HepG2 (cell line): Measurements from ENCODE around the gene CDC26. TPM values are rescaled to one million over a fixed set of nuclear protein-coding genes. Genes with fewer than 3 reads are reported as not detected.

Experiments
- AHR ChIP-seq: IDR thresholded peaks from 2 replicates; pipeline ENCODE4 v1.6.1; 2018; ENCODE audit warnings: missing genetic modification reagents, missing compliant biosample characterization
- ATM ChIP-seq: fragments of 450-650 bp; IDR thresholded peaks from 2 replicates; pipeline ENCODE4 v1.7.1; 2017; ENCODE audit warnings: mild to moderate bottlenecking, borderline replicate concordance
- CEBPG ChIP-seq: IDR thresholded peaks from 2 replicates; pipeline ENCODE4 v1.6.1; 2016
- EEA1 ChIP-seq: sonication (generic); formaldehyde crosslinking; IDR thresholded peaks from 2 replicates; pipeline ENCODE4 v1.5.1; 2020; ENCODE audit warnings: mild to moderate bottlenecking, missing genetic modification reagents, borderline replicate concordance
- HDAC1 ChIP-seq: sonication (generic); formaldehyde crosslinking; IDR thresholded peaks from 2 replicates; pipeline ENCODE4 v1.5.1; 2020; ENCODE audit warnings: mild to moderate bottlenecking, missing genetic modification reagents
- KLF6 ChIP-seq: IDR thresholded peaks from 2 replicates; pipeline ENCODE4 v1.8.0; 2016; ENCODE audit warnings: missing biosample characterization, missing genetic modification reagents
- LCORL ChIP-seq, 2 experiments: fragments of 450-650 bp in 1 of 2; sonication (generic) in 1 of 2; formaldehyde crosslinking in 1 of 2; IDR thresholded peaks; 2 replicates each; pipeline versions ENCODE4 v1.5.0 to v1.6.1; 2017 to 2020; ENCODE audit warnings: antibody characterized with exemption in 1 of 2, missing genetic modification reagents in 1 of 2
- SP1 ChIP-seq, 2 experiments: fragments of 450-650 bp in 1 of 2; sonication (generic) in 1 of 2; formaldehyde crosslinking in 1 of 2; IDR thresholded peaks; 2 replicates each; pipeline versions ENCODE4 v1.4.0 to v1.6.1; 2016 to 2020; ENCODE audit warnings: missing genetic modification reagents in 1 of 2
- TMF1 ChIP-seq: sonication (generic); formaldehyde crosslinking; IDR thresholded peaks from 2 replicates; pipeline ENCODE4 v1.8.1; 2022; ENCODE audit warnings: low read depth, missing genetic modification reagents
- ZC3H13 ChIP-seq: sonication (generic); formaldehyde crosslinking; IDR thresholded peaks from 2 replicates; pipeline ENCODE4 v1.8.1; 2023; ENCODE audit warnings: mild to moderate bottlenecking, missing genetic modification reagents, moderate library complexity
- ZNF282 ChIP-seq: fragments of 450-650 bp; IDR thresholded peaks from 2 replicates; pipeline ENCODE4 v1.6.1; 2018; ENCODE audit not compliant: partially characterized antibody
- polyA plus RNA-seq, 8 experiments: library from polyadenylated mRNA; depleted of rRNA in 3 of 8; stranded (reverse) in 7 of 8; unstranded in 1 of 8; fragments of >200 nt; fragmentation: Illumina TruSeq in 4 of 8; extraction: Trizol in 4 of 8; gene quantifications; 2 replicates each; pipeline versions ENCODE4 v1.2.1 to v1.2.3, GENCODE V29; 2011 to 2016; ENCODE audit warnings: low read depth in 4 of 8, missing spikeins in 1 of 8, mixed read lengths in 1 of 8; ENCODE audit not compliant: insufficient read depth in 1 of 8
- total RNA-seq, 5 experiments: library from RNA; depleted of rRNA; stranded (reverse); fragments of >200 nt; fragmentation: Illumina TruSeq; extraction: Trizol; gene quantifications; 2 replicates each; pipeline ENCODE4 v1.2.3, GENCODE V29; 2016; ENCODE audit warnings: low read depth in 1 of 5
- TF ChIP-seq, protein P1 (sequence below): sonication (generic); formaldehyde crosslinking; IDR thresholded peaks from 2 replicates; pipeline ENCODE4 v1.4.0; 2020; ENCODE audit warnings: low read depth, missing genetic modification reagents
- TF ChIP-seq, protein P2 (sequence below): sonication (generic); formaldehyde crosslinking; IDR thresholded peaks from 2 replicates; pipeline ENCODE4 v1.4.0; 2020; ENCODE audit warnings: missing genetic modification reagents, borderline replicate concordance
- TF ChIP-seq, protein P3 (sequence below), 2 experiments: IDR thresholded peaks; 2 replicates each; pipeline ENCODE4 v1.6.1; 2011 to 2012; ENCODE audit warnings: low read length in 2 of 2, borderline replicate concordance in 1 of 2, low read depth in 1 of 2, mild to moderate bottlenecking in 1 of 2, moderate library complexity in 1 of 2

Gene CDC26
- total and polyA plus RNA-seq, 2 of the 13 experiments (the other 11 are each of a cell fraction or from before 2014, with no cell fraction given), result 26.6 to 57.9 TPM

DNA sequence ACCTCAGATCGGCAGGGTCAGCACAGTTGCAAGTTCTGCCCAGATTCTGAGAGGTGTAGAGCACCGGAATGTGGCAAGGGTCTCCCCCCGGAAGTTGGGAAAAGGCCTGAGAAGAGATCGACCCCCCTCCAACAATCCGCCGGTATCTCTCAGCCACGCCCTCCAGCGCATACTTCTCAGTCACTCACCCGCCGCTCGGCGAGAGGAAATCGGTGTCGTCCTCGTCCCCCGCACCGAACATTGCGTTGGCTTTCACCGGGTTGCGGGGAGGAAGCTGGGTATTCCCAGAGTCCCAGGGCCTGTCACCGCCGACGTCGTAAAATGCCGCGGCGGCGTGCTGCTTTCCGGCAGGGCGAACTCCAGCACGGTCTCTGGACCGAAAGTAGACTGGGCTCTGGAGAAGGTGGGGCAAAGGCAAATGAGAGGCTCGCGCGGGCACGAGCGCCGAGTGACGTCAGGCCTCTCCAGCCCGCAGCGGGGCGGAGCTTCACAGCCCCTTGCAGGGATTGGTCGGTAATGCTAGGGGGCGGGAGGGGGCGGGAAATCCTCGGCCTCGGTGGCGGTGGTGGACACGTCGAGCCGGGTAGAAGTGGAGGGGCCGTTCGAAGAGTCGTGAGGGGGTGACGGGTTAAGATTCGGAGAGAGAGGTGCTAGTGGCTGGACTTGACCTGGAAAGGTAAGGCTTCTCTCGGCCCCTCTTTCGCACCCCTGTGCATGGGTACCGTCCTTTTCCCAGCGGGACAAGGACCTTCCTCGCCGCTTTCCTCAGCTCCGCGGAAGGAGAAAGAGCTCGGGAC is 54.2 kb downstream of the CDC26 start, which contains the start of the genes FKBP15 and SLC31A1 (continued):
- TF ChIP-seq, protein P1, sequence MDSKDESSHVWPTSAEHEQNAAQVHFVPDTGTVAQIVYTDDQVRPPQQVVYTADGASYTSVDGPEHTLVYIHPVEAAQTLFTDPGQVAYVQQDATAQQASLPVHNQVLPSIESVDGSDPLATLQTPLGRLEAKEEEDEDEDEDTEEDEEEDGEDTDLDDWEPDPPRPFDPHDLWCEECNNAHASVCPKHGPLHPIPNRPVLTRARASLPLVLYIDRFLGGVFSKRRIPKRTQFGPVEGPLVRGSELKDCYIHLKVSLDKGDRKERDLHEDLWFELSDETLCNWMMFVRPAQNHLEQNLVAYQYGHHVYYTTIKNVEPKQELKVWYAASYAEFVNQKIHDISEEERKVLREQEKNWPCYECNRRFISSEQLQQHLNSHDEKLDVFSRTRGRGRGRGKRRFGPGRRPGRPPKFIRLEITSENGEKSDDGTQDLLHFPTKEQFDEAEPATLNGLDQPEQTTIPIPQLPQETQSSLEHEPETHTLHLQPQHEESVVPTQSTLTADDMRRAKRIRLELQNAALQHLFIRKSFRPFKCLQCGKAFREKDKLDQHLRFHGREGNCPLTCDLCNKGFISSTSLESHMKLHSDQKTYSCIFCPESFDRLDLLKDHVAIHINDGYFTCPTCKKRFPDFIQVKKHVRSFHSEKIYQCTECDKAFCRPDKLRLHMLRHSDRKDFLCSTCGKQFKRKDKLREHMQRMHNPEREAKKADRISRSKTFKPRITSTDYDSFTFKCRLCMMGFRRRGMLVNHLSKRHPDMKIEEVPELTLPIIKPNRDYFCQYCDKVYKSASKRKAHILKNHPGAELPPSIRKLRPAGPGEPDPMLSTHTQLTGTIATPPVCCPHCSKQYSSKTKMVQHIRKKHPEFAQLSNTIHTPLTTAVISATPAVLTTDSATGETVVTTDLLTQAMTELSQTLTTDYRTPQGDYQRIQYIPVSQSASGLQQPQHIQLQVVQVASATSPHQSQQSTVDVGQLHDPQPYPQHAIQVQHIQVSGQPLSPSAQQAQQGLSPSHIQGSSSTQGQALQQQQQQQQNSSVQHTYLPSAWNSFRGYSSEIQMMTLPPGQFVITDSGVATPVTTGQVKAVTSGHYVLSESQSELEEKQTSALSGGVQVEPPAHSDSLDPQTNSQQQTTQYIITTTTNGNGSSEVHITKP, result peak; percentile 48; the same call in 1 of the 2 replicates
- TF ChIP-seq, protein P2, sequence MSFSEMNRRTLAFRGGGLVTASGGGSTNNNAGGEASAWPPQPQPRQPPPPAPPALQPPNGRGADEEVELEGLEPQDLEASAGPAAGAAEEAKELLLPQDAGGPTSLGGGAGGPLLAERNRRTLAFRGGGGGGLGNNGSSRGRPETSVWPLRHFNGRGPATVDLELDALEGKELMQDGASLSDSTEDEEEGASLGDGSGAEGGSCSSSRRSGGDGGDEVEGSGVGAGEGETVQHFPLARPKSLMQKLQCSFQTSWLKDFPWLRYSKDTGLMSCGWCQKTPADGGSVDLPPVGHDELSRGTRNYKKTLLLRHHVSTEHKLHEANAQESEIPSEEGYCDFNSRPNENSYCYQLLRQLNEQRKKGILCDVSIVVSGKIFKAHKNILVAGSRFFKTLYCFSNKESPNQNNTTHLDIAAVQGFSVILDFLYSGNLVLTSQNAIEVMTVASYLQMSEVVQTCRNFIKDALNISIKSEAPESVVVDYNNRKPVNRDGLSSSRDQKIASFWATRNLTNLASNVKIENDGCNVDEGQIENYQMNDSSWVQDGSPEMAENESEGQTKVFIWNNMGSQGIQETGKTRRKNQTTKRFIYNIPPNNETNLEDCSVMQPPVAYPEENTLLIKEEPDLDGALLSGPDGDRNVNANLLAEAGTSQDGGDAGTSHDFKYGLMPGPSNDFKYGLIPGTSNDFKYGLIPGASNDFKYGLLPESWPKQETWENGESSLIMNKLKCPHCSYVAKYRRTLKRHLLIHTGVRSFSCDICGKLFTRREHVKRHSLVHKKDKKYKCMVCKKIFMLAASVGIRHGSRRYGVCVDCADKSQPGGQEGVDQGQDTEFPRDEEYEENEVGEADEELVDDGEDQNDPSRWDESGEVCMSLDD, result no peak
- TF ChIP-seq LCORL (IDR thresholded peaks at IDR 0.05) (no peak), LCORL (CRISPR knock-in tag; IDR thresholded peaks at IDR 0.05) (peak; percentile 70), ZNF282 (no peak), CEBPG (CRISPR knock-in tag) (no peak; the same call in 1 of the 2 replicates), HDAC1 (CRISPR knock-in tag) (peak; percentile 83), SP1 (IDR thresholded peaks at IDR 0.05) (peak; percentile 48; the same call in 1 of the 2 replicates), SP1 (CRISPR knock-in tag; IDR thresholded peaks at IDR 0.05) (peak; percentile 83), ZC3H13 (0 out of 2 replicates have a peak, but pooled peaks have one; percentile 75), ATM (no peak), AHR (CRISPR knock-in tag) (peak; percentile 57; the same call in 1 of the 2 replicates), KLF6 (CRISPR knock-in tag) (peak; percentile 28; the same call in 1 of the 2 replicates), EEA1 (CRISPR knock-in tag) (no peak), TMF1 (no peak)
- TF ChIP-seq, protein P3, sequence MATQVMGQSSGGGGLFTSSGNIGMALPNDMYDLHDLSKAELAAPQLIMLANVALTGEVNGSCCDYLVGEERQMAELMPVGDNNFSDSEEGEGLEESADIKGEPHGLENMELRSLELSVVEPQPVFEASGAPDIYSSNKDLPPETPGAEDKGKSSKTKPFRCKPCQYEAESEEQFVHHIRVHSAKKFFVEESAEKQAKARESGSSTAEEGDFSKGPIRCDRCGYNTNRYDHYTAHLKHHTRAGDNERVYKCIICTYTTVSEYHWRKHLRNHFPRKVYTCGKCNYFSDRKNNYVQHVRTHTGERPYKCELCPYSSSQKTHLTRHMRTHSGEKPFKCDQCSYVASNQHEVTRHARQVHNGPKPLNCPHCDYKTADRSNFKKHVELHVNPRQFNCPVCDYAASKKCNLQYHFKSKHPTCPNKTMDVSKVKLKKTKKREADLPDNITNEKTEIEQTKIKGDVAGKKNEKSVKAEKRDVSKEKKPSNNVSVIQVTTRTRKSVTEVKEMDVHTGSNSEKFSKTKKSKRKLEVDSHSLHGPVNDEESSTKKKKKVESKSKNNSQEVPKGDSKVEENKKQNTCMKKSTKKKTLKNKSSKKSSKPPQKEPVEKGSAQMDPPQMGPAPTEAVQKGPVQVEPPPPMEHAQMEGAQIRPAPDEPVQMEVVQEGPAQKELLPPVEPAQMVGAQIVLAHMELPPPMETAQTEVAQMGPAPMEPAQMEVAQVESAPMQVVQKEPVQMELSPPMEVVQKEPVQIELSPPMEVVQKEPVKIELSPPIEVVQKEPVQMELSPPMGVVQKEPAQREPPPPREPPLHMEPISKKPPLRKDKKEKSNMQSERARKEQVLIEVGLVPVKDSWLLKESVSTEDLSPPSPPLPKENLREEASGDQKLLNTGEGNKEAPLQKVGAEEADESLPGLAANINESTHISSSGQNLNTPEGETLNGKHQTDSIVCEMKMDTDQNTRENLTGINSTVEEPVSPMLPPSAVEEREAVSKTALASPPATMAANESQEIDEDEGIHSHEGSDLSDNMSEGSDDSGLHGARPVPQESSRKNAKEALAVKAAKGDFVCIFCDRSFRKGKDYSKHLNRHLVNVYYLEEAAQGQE (IDR thresholded peaks at IDR 0.05; ENCODE audit: borderline replicate concordance in 1 of 2, low read depth in 1 of 2, low read length in 2 of 2), result peak in 1 of 2 experiments; percentile 10; a peak in 1 of 4 replicates
